AG09319 (cell line): ENCODE data around the gene SIRT6.

Experiments
- DNase-seq: peaks from one replicate; pipeline ENCODE4 v3.0.0-alpha.2; 2010; ENCODE audit warnings: low read depth; ENCODE audit errors: extremely low read depth
- TF ChIP-seq, protein P1 (sequence below): IDR thresholded peaks from 2 replicates; pipeline ENCODE4 v1.5.1; 2011; ENCODE audit warnings: low read depth, mild to moderate bottlenecking, inconsistent platforms, low read length, moderate library complexity

The SIRT6 gene

DNA sequence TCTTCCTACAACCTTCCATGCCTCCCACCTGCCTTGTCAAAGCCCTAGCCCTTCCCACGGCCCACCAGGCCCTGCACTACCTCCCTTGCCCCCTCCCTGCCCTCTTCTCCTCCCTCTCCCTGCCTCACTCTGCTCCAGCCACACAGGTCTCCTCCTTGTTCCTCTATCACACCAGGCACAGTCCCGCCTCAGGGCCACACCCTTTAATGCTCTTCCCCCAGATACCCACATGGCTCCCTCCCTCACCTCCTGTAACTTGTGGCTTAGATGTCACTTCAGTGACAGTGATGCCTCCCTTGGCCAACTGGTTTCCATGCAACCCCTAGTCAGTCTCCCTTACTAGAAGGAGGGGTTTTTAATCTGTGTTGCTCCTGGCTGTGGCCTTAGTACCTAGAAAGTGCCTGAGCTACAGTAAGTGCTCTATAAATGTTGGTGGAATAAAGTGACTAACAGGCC lies 1.3 kb downstream of the SIRT6 start:
- no peak for DNase-seq
- TF ChIP-seq, protein P1, sequence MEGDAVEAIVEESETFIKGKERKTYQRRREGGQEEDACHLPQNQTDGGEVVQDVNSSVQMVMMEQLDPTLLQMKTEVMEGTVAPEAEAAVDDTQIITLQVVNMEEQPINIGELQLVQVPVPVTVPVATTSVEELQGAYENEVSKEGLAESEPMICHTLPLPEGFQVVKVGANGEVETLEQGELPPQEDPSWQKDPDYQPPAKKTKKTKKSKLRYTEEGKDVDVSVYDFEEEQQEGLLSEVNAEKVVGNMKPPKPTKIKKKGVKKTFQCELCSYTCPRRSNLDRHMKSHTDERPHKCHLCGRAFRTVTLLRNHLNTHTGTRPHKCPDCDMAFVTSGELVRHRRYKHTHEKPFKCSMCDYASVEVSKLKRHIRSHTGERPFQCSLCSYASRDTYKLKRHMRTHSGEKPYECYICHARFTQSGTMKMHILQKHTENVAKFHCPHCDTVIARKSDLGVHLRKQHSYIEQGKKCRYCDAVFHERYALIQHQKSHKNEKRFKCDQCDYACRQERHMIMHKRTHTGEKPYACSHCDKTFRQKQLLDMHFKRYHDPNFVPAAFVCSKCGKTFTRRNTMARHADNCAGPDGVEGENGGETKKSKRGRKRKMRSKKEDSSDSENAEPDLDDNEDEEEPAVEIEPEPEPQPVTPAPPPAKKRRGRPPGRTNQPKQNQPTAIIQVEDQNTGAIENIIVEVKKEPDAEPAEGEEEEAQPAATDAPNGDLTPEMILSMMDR, result no peak

DNA sequence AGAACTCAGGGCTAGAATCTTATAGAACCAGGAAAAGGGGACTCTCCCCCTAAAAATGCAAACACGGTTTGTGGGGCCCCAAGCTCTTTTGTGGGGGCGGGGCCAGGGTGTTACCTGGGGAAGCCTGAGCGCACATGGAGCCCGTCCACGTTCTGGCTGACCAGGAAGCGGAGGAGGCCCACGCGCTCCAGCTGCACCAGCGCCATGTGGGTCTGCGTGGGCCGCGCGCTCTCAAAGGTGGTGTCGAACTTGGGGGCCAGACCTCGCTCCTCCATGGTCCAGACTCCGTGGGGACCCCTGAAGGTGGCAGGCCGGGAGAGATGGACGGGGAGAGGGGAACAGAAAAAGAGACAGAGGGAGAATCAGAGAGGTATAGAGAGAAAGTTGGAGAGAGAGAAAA lies 3.4 kb downstream of the SIRT6 start:
- TF ChIP-seq, protein P1, result no peak
- DNase-seq, result no peak

- TF ChIP-seq, protein P1, result no peak
- no peak for DNase-seq
These were observed 5.2 kb downstream of the SIRT6 start for GRCh38 chr19:4177146-4177545.

DNA sequence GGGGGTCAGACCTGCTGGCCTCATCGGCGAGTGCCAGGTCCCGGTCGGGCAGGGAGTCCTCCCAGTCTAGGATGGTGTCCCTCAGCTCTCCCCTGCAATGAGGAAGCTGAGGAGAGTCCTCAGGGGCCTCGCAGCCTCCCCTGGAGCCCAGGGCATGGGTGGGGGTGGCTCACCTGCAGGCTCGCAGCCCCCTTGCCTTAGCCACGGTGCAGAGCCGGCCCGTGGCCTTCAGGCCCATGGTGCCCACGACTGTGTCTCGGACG lies 6.8 kb downstream of the SIRT6 start:
- DNase-seq, result no peak
- TF ChIP-seq, protein P1, result no peak

DNA sequence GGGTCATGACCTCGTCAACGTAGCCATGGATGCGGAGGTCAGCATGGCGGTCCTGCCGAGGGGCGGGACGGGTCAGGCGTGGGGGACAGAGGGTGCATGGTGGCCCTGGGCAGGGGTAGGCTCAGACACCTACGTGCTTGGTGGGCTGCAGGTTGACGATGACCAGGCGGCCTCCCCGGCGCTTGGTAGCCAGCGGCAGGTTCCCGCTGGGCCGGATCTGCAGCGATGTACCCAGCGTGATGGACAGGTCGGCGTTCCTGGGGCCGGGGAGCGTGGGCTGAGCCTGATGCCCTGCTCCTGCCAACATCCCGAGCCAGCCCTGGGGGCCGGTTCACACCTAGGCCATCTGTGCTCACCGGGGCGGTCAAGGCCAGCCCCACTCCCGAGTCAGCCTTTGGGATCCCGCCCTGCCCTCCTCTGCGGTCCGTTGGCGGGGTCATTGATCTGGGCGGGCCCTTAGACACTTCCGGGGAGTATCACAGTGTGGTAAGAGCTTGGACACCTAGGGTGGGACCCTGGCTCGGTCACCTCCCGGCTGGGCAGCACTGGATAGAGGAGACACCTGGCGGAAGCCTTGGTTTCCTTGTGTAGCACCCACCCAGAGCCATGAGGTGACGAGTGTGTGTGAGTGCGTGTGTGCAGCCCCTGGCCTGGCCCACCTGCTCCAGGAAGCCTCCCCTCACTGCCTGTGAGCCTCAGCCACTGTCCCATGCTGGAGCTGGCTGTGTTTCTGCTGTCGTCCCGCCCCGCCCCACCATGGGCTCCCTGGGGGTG lies 7.3 kb downstream of the SIRT6 start:
- DNase-seq, result no peak
- TF ChIP-seq, protein P1, result no peak

DNA sequence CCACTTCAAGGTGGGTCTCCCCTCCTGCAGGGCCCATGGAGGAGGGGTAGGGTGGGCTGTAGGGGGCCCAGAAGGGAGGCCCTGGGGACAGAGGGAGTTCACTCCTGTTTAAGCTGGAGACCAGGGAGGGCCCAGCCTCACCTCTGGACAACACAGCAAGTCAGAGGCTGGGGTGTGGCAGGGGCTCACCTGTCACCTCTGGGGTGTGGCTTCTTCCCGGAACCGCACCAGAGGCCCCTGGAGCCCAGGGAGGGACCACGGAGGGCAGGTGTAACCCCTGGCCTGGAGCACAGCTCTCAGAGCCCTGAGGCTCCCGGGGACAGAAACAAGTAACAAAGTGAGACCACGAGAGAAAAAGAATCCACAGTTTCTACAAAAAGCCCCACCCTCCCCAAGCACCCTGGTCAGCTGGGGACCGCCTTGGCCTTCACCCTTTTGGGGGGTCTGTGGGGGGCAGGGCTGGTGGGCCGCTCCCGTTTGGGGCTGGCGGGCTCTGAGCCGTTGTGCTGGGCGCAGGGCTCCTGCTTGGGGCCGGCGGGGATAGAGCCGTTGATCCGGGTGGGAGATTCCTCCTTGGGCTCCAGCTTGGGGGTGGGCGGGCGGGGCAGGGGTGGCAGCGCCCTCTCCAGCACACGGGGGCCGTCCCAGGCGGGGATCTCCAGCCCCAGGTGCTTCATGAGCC lies 8.0 kb downstream of the SIRT6 start:
- DNase-seq, result no peak
- TF ChIP-seq, protein P1, result no peak

- TF ChIP-seq, protein P1, result no peak
- no peak for DNase-seq
These were observed 8.7 kb downstream of the SIRT6 start for GRCh38 chr19:4173479-4174212.
